Neural crest cell (in vitro differentiated cells): ENCODE results near the gene DPYSL4. TPM values are rescaled to one million over a fixed set of nuclear protein-coding genes. Genes with fewer than 3 reads are reported as not detected.

Experiments used
- DNase-seq: peaks from one replicate; pipeline ENCODE4 v3.0.0; 2021; ENCODE audit warnings: low read depth, mixed read lengths, low spot score
- H3K27ac Mint-ChIP-seq: one replicate; pipeline ENCODE4 v1.8.0; 2021; ENCODE audit warnings: mild to moderate bottlenecking, mixed read lengths; ENCODE audit not compliant: unreplicated experiment
- H3K27me3 Mint-ChIP-seq: 2 replicates; pipeline ENCODE4 v1.8.0; 2021; ENCODE audit warnings: low read depth, mild to moderate bottlenecking, mixed read lengths
- H3K36me3 Mint-ChIP-seq: 2 replicates; pipeline ENCODE4 v1.8.0; 2021; ENCODE audit warnings: low read depth, mild to moderate bottlenecking, mixed read lengths
- H3K4me1 Mint-ChIP-seq: 2 replicates; pipeline ENCODE4 v1.8.0; 2021; ENCODE audit warnings: mixed read lengths
- H3K4me3 Mint-ChIP-seq: one replicate; pipeline ENCODE4 v1.8.0; 2021; ENCODE audit warnings: mild to moderate bottlenecking, mixed read lengths
- H3K9me3 Mint-ChIP-seq: 2 replicates; pipeline ENCODE4 v1.8.0; 2021; ENCODE audit warnings: mixed read lengths
- CTCF ChIP-seq: fragments of 200-600 bp; sonication (generic); conservative IDR thresholded peaks from 2 replicates; pipeline ENCODE4 v1.5.0; 2021; ENCODE audit warnings: antibody characterized with exemption, mild to moderate bottlenecking
- total RNA-seq: library from RNA; stranded (reverse); gene quantifications from 2 replicates; pipeline ENCODE4 v1.2.1, GENCODE V29; 2021

Gene DPYSL4
- total RNA-seq, 1 donor from 2014 or later, result 155 TPM

- Mint-ChIP-seq H3K4me1 (peaks cover 6% of the 10 kb centered on the region), H3K36me3 (no peaks in the 10 kb centered on the region), H3K27ac (no peak overlapping the region), H3K4me3 (no peak overlapping the region), H3K9me3 (no peaks in the 10 kb centered on the region), H3K27me3 (no peaks in the 10 kb centered on the region)
- no peak for DNase-seq
- no peak for TF ChIP-seq CTCF
Measured at GRCh38 chr10:132151951-132152505, 34.7 kb upstream of the DPYSL4 start.

- Mint-ChIP-seq H3K36me3 (no peaks in the 10 kb centered on the region), H3K9me3 (no peaks in the 10 kb centered on the region), H3K4me3 (no peak overlapping the region), H3K27me3 (no peaks in the 10 kb centered on the region), H3K4me1 (peaks cover 1% of the 10 kb centered on the region), H3K27ac (no peak overlapping the region)
- no peak for TF ChIP-seq CTCF
- no peak for DNase-seq
Measured at GRCh38 chr10:132152896-132153580, 33.7 kb upstream of the DPYSL4 start.

- H3K36me3 Mint-ChIP-seq, result no peaks in the 10 kb centered on the region
- H3K4me1 Mint-ChIP-seq, result no peaks in the 10 kb centered on the region
- H3K27me3 Mint-ChIP-seq, result no peaks in the 10 kb centered on the region
- no peak overlapping the region for H3K4me3 Mint-ChIP-seq
- no peaks in the 10 kb centered on the region for H3K9me3 Mint-ChIP-seq
- no peak for DNase-seq
- no peak for TF ChIP-seq CTCF
- H3K27ac Mint-ChIP-seq, result no peak overlapping the region
Measured at GRCh38 chr10:132153616-132154217, 33.0 kb upstream of the DPYSL4 start.

GRCh38 chr10:132154440-132154839, 32.3 kb upstream of the DPYSL4 start:
- H3K27ac Mint-ChIP-seq, result no peak overlapping the region
- TF ChIP-seq CTCF, result no peak
- H3K4me1 Mint-ChIP-seq, result no peaks in the 10 kb centered on the region
- DNase-seq, result no peak
- H3K27me3 Mint-ChIP-seq, result no peaks in the 10 kb centered on the region
- no peaks in the 10 kb centered on the region for H3K9me3 Mint-ChIP-seq
- no peak overlapping the region for H3K4me3 Mint-ChIP-seq
- H3K36me3 Mint-ChIP-seq, result no peaks in the 10 kb centered on the region

- Mint-ChIP-seq H3K36me3 (no peaks in the 10 kb centered on the region), H3K27ac (no peak overlapping the region), H3K4me1 (no peaks in the 10 kb centered on the region), H3K9me3 (no peaks in the 10 kb centered on the region), H3K4me3 (no peak overlapping the region), H3K27me3 (no peaks in the 10 kb centered on the region)
- no peak for TF ChIP-seq CTCF
- no peak for DNase-seq
Measured at GRCh38 chr10:132154931-132155330, 31.8 kb upstream of the DPYSL4 start.
